ENCODE measurements around the gene KIAA1614.

The KIAA1614 gene

GRCh38 chr1:180947499-180947885, 34.8 kb downstream of the KIAA1614 start:
- ATAC-seq: no peak
- TF ChIP-seq GLIS3 (CRISPR knock-in tag; IDR thresholded peaks at IDR 0.05) (no peak), TOX (CRISPR knock-in tag; IDR thresholded peaks at IDR 0.05; ENCODE audit: borderline replicate concordance) (no peak), PPARA (CRISPR knock-in tag; IDR thresholded peaks at IDR 0.05; ENCODE audit: borderline replicate concordance) (no peak), RARB (CRISPR knock-in tag; IDR thresholded peaks at IDR 0.05) (no peak), ZFP30 (CRISPR knock-in tag; IDR thresholded peaks at IDR 0.05) (no peak)

GRCh38 chr1:180947901-180948640, 35.4 kb downstream of the KIAA1614 start:
- TF ChIP-seq RARB (CRISPR knock-in tag; IDR thresholded peaks at IDR 0.05): no peak
- no peak for TF ChIP-seq TCF4 (CRISPR knock-in tag; IDR thresholded peaks at IDR 0.05; ENCODE audit: borderline replicate concordance)
- TF ChIP-seq ZNF8 (CRISPR knock-in tag; IDR thresholded peaks at IDR 0.05): no peak
- TF ChIP-seq POU6F1 (CRISPR knock-in tag; IDR thresholded peaks at IDR 0.05; ENCODE audit: borderline replicate concordance, low read depth): no peak
- no peak for TF ChIP-seq ZNF565 (CRISPR knock-in tag; conservative IDR thresholded peaks at IDR 0.05; ENCODE audit: low read depth)

GRCh38 chr1:180948641-180949615, 36.2 kb downstream of the KIAA1614 start:
- ATAC-seq: no peak
- TF ChIP-seq OSR1 (CRISPR knock-in tag; IDR thresholded peaks at IDR 0.05): no peak
- no peak for TF ChIP-seq CSRNP3 (CRISPR knock-in tag; IDR thresholded peaks at IDR 0.05)
- no peak for TF ChIP-seq ZNF8 (CRISPR knock-in tag; IDR thresholded peaks at IDR 0.05)
- TF ChIP-seq SNAI2 (CRISPR knock-in tag; IDR thresholded peaks at IDR 0.05): no peak
- TF ChIP-seq ZNF70 (CRISPR knock-in tag; IDR thresholded peaks at IDR 0.05): no peak
- TF ChIP-seq ARNTL (CRISPR knock-in tag; IDR thresholded peaks at IDR 0.05; ENCODE audit: borderline replicate concordance, low read depth): no peak
- no peak for TF ChIP-seq BACH2 (CRISPR knock-in tag; IDR thresholded peaks at IDR 0.05; ENCODE audit: borderline replicate concordance)
- TF ChIP-seq PPARA (CRISPR knock-in tag; IDR thresholded peaks at IDR 0.05; ENCODE audit: borderline replicate concordance): no peak
- TF ChIP-seq ESRRG (CRISPR knock-in tag; IDR thresholded peaks at IDR 0.05): no peak
- no peak for TF ChIP-seq RARB (CRISPR knock-in tag; IDR thresholded peaks at IDR 0.05)
- TF ChIP-seq TCF4 (CRISPR knock-in tag; IDR thresholded peaks at IDR 0.05; ENCODE audit: borderline replicate concordance): no peak
- TF ChIP-seq CREB5 (CRISPR knock-in tag; IDR thresholded peaks at IDR 0.05; ENCODE audit: low read depth): no peak
- TF ChIP-seq ZC3H10 (CRISPR knock-in tag; IDR thresholded peaks at IDR 0.05): no peak
- TF ChIP-seq ISL1 (CRISPR knock-in tag; IDR thresholded peaks at IDR 0.05): no peak

More at GRCh38 chr1:180947901-180948640, 35.4 kb downstream of the KIAA1614 start:
- no peak for ATAC-seq

GRCh38 chr1:180949616-180950000, 36.9 kb downstream of the KIAA1614 start:
- TF ChIP-seq TOX (CRISPR knock-in tag; IDR thresholded peaks at IDR 0.05; ENCODE audit: borderline replicate concordance) (no peak), ISL1 (CRISPR knock-in tag; IDR thresholded peaks at IDR 0.05) (no peak), CSRNP3 (CRISPR knock-in tag; IDR thresholded peaks at IDR 0.05) (no peak), ZC3H10 (CRISPR knock-in tag; IDR thresholded peaks at IDR 0.05) (no peak)
- ATAC-seq: no peak

Measured in SK-N-SH treated with all-trans-retinoic acid at 6 μM for 48 hours (cell line).